HepG2 (cell line): ENCODE data around the gene TNNI3K. TPM values are rescaled to one million over a fixed set of nuclear protein-coding genes. Genes with fewer than 3 reads are reported as not detected.

Experiments
- ATAC-seq: fragments of 200-7000 bp; cut with Tn5 transposase; 3 replicates; pipeline ENCODE4 v1.9.1; 2020; ENCODE audit warnings: mild to moderate bottlenecking, moderate library complexity
- BruUV-seq: library from RNA; stranded (reverse); fragments of 400-500 nt; replicated peaks from 2 replicates; lab custom pipeline; 2021; lab: Mats Ljungman, UMichigan
- CTCF ChIA-PET: fragments of 300-600 bp; formaldehyde crosslinking; extraction: SDS; loops from one replicate; lab custom pipeline; 2021; ENCODE audit warnings: low total read pairs, inconsistent platforms, low intra/inter-chr PET ratio; lab: Yijun Ruan, JAX
- POLR2A ChIA-PET: fragments of 350-600 bp; sonication (Branson Sonifier 250); formaldehyde crosslinking; loops from one replicate; lab custom pipeline; 2020; ENCODE audit warnings: antibody characterized with exemption, inconsistent platforms; lab: Yijun Ruan, JAX
- DNase-seq: peaks from one replicate; pipeline ENCODE4 v3.0.0-alpha.2; 2015; ENCODE audit warnings: low spot score
- FAIRE-seq: peaks from 3 replicates; lab custom pipeline; 2011; peaks lifted over from hg19 to GRCh38; lab: Jason Lieb, UNC
- H2AFZ ChIP-seq: one replicate; pipeline ENCODE4 v1.6.1; 2011; ENCODE audit warnings: low read length, inconsistent platforms
- H3K27ac ChIP-seq: fragments of 300-600 bp; 3 replicates; pipeline ENCODE4 v1.8.0; 2011; ENCODE audit warnings: mixed run types, mild to moderate bottlenecking, mixed read lengths, low read length, inconsistent platforms; ENCODE audit not compliant: insufficient read depth; ENCODE audit errors: extremely low read length
- H3K27me3 ChIP-seq, 2 experiments: fragments of 200-600 bp in 1 of 2; 2 replicates in 1 of 2; 3 replicates in 1 of 2; pipeline versions ENCODE4 v1.6.0 to v1.8.0; 2011; ENCODE audit warnings: low read length in 2 of 2, mild to moderate bottlenecking in 2 of 2, moderate library complexity in 2 of 2, inconsistent platforms in 1 of 2; ENCODE audit not compliant: insufficient read depth in 2 of 2, control insufficient read depth in 1 of 2
- H3K36me3 ChIP-seq, 2 experiments: fragments of 200-600 bp in 1 of 2; replicated peaks in 1 of 2; 2 replicates in 1 of 2; 3 replicates in 1 of 2; pipeline versions ENCODE4 v1.5.1 to v1.8.0; 2011; ENCODE audit warnings: low read length in 2 of 2, inconsistent platforms in 1 of 2; ENCODE audit not compliant: insufficient read depth in 2 of 2, control insufficient read depth in 1 of 2
- H3K4me1 ChIP-seq: 2 replicates; pipeline ENCODE4 v1.5.1; 2012; ENCODE audit warnings: low read length, inconsistent platforms; ENCODE audit not compliant: insufficient read depth
- H3K4me2 ChIP-seq: 2 replicates; pipeline ENCODE4 v1.6.0; 2011; ENCODE audit warnings: low read depth, low read length, inconsistent platforms
- H3K4me3 ChIP-seq, 3 experiments: fragments of 200-600 bp in 1 of 3; sonication (generic), shearing (Covaris generic) in 1 of 3; replicated peaks in 1 of 3; 2 replicates each; pipeline ENCODE4 v1.5.1; 2011 to 2016; ENCODE audit warnings: low read length in 3 of 3, inconsistent platforms in 2 of 3, low read depth in 2 of 3, mild to moderate bottlenecking in 2 of 3, control low read depth in 1 of 3, mixed read lengths in 1 of 3; ENCODE audit not compliant: insufficient read depth in 1 of 3
- H3K79me2 ChIP-seq: one replicate; pipeline ENCODE4 v1.6.1; 2011; ENCODE audit warnings: low read length, inconsistent platforms; ENCODE audit not compliant: insufficient read depth
- H3K9ac ChIP-seq: 2 replicates; pipeline ENCODE4 v1.6.0; 2011; ENCODE audit warnings: mild to moderate bottlenecking, low read depth, low read length, inconsistent platforms; ENCODE audit not compliant: insufficient read depth
- H3K9me3 ChIP-seq: 2 replicates; pipeline ENCODE4 v1.5.1; 2012; ENCODE audit warnings: mild to moderate bottlenecking, low read length
- H4K20me1 ChIP-seq: 2 replicates; pipeline ENCODE4 v1.6.0; 2011; ENCODE audit warnings: inconsistent platforms, mild to moderate bottlenecking, low read length, moderate library complexity; ENCODE audit not compliant: insufficient read depth
- EED ChIP-seq: sonication (generic); formaldehyde crosslinking; IDR thresholded peaks from 2 replicates; pipeline ENCODE4 v1.5.0; 2020; ENCODE audit warnings: mild to moderate bottlenecking, missing genetic modification reagents
- MAF1 ChIP-seq: sonication (generic); formaldehyde crosslinking; IDR thresholded peaks from 2 replicates; pipeline ENCODE4 v1.5.0; 2020; ENCODE audit warnings: missing genetic modification reagents, borderline replicate concordance
- SP4 ChIP-seq: sonication (generic); formaldehyde crosslinking; IDR thresholded peaks from 2 replicates; pipeline ENCODE4 v1.8.1; 2023; ENCODE audit warnings: mild to moderate bottlenecking, missing genetic modification reagents
- ZBTB34 ChIP-seq: sonication (generic); formaldehyde crosslinking; IDR thresholded peaks from 2 replicates; pipeline ENCODE4 v1.8.0; 2022; ENCODE audit warnings: mild to moderate bottlenecking, missing genetic modification reagents
- ZNF224 ChIP-seq: sonication (generic); formaldehyde crosslinking; IDR thresholded peaks from 2 replicates; pipeline ENCODE4 v1.5.0; 2020; ENCODE audit warnings: mild to moderate bottlenecking, missing genetic modification reagents
- in situ Hi-C: cut with HindIII; loops from 2 replicates; pipeline ENCODE4 v1.10.0; 2017; ENCODE audit warnings: low pct_unique_long_range_greater_than_20kb; ENCODE audit not compliant: extremely low pct_ligation_motif_present
- intact Hi-C: fragments of 100-400 bp; cut with micrococcal nuclease; formaldehyde crosslinking; loops from one replicate; pipeline ENCODE4 v1.10.0; 2022; ENCODE audit not compliant: unreplicated experiment
- polyA plus RNA-seq, 8 experiments: library from polyadenylated mRNA; depleted of rRNA in 3 of 8; stranded (reverse) in 7 of 8; unstranded in 1 of 8; fragments of >200 nt; fragmentation: Illumina TruSeq in 4 of 8; extraction: Trizol in 4 of 8; gene quantifications; 2 replicates each; pipeline versions ENCODE4 v1.2.1 to v1.2.3, GENCODE V29; 2011 to 2016; ENCODE audit warnings: low read depth in 4 of 8, missing spikeins in 1 of 8, mixed read lengths in 1 of 8; ENCODE audit not compliant: insufficient read depth in 1 of 8
- total RNA-seq, 5 experiments: library from RNA; depleted of rRNA; stranded (reverse); fragments of >200 nt; fragmentation: Illumina TruSeq; extraction: Trizol; gene quantifications; 2 replicates each; pipeline ENCODE4 v1.2.3, GENCODE V29; 2016; ENCODE audit warnings: low read depth in 1 of 5

Gene TNNI3K
- total and polyA plus RNA-seq, 2 of the 13 experiments (the other 11 are each of a cell fraction or from before 2014, with no cell fraction given): 1.1 TPM; not detected in 1

- no peak for TF ChIP-seq ZNF224
These were observed 89.7 kb downstream of the TNNI3K start (continued) for GRCh38 chr1:74324684-74325448.

GRCh38 chr1:74328851-74329250, 93.7 kb downstream of the TNNI3K start:
- TF ChIP-seq MAF1 (CRISPR knock-in tag) (no peak), EED (CRISPR knock-in tag) (no peak), SP4 (CRISPR knock-in tag) (no peak), ZBTB34 (CRISPR knock-in tag) (no peak)
- H3K9me3 ChIP-seq: no peaks in the 10 kb centered on the region
- no peak overlapping the region for H3K4me2 ChIP-seq
- FAIRE-seq (no peak), DNase-seq (no peak), ATAC-seq (no peak)
- no peak overlapping the region for H3K27ac ChIP-seq
- POLR2A ChIA-PET: no interaction called here
- H4K20me1 ChIP-seq: no peaks in the 10 kb centered on the region
- no peak overlapping the region for H3K4me3 ChIP-seq
- intact Hi-C loops: no loop called here
- in situ Hi-C loops: no loop called here
- no TSS peak for BruUV-seq
- CTCF ChIA-PET: no interaction called here
- H2AFZ ChIP-seq: no peak overlapping the region
- no peak overlapping the region for H3K9ac ChIP-seq
- peaks cover 18% of the 10 kb centered on the region for H3K4me1 ChIP-seq
- no peaks in the 10 kb centered on the region for H3K27me3 ChIP-seq
- H3K79me2 ChIP-seq: no peaks in the 10 kb centered on the region
- H3K36me3 ChIP-seq: no peaks in the 10 kb centered on the region
